GOT3 (cell line): ENCODE results near the gene CFAP97.
A peak's percentile ranks its signal among the peaks of the same experiment; 100 is the strongest.
"Not testable (repeated sequence)": the region's sequence is repeated elsewhere in the genome, so short reads cannot be mapped to it uniquely, and the experiment has no call there.

Experiments used
- DNase-seq: peaks from one replicate; lab custom pipeline; 2025; ENCODE audit warnings: mixed read lengths; lab: John Stamatoyannopoulos, UW

Gene CFAP97

DNA sequence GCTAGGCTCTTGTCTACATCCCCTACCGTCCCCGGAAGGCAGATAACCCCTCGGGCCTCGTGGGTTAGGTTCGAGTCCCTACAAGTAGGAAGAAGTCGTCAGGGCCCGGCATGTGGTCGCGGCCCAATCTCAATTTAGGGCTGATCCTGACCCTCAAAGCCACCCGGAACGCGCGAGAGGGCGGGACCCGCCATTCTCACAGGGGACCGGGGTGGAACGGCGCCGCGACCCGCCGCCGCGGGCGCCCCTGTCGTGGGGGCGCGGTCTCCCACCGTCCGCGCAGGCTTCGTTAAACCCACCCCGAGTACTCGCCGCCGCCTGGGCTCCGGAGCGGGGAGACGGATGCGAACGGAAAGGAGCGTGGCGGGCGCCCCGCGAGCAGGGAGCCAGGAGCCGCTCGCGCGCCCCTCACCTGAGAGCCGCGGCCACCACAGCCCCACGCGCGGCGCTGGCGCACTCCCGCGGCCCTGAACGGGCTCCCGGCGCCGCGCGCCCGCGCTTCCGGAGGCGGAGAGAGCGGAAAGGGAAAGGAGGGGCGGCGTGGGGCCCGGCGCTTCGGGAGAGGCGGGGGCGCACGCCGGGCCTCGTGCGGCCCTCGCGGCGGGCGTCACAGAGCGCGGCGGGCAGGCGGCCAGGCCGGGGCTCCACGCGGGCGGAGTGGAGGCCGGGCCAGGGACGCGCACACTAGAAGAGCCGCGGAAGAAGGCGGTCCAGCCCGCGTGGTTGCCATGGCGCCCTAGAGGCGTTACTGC lies at the start of gene CFAP97:
Gene CFAP97, minus strand, starts transcription at position 515 of the 752 bp plus-strand sequence. CDS start 12,804 bp downstream, outside the sequence.
- DNase-seq = peak; percentile 8

DNA sequence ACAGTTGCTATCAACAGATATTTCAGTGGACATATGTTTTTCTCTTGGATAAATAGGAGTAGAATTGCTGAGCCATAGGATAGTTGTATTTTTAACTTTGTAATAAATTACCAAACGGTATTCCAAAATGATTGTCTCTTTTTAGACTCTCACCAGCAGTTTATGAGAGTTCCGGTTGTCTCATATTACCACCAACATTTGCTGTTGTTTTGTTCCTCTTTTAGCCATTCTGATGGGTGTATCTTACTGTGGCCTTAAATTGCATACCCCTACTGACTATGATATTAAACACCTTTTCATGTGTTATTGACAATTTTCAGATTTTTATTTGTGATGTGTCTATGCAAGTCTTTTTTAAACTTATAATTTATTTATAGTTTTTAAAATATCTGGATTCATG lies 45.3 kb upstream of the CFAP97 start:
- DNase-seq = no peak

DNA sequence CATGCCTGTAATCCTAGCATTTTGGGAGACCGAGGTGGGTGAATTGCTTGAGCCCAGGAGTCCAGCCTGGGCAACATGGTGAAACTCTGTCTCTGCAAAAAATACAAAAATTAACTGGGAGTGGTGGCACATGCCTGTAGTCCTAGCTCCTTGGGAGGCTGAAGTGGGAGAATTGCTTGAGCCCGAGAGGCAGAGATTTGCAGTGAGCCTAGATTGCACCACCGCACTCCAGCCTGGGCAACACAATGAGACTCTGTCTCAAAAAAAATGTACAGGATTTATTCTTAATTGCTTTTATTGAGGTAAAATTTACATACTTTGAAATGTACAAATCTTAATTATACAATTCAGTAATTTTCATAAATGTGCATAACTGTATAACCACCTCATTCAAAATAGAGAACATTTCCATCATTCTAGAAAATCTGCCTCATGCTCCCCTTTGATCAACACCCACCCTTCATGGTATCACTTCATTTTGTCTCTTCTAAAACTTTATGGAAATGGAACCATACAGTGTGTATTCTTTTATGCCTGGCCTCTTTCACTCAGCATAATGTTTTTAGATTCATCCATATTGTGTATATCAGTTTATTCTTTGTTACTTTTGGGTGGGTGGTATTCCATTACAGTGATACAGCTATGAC lies 44.7 kb upstream of the CFAP97 start:
- DNase-seq = no peak

DNA sequence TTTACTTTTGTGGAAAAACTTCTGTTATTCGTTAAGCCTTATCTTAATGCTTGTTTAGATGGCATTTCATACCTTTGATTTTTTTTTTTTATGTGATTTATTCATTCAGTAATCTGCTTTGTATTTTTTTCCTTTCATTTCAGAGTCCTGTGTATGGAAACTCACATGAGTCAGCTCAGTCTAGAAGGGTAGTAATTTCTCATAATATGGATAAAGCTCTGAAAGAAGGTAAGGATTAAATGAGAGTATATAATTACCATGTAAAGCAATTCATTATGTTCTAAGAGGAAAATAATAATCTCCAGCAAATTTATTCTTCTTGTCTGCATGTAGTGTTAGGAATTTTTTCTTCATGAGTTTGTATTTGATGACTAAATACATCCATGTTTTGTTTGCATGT lies 43.4 kb upstream of the CFAP97 start:
- DNase-seq = no peak

DNA sequence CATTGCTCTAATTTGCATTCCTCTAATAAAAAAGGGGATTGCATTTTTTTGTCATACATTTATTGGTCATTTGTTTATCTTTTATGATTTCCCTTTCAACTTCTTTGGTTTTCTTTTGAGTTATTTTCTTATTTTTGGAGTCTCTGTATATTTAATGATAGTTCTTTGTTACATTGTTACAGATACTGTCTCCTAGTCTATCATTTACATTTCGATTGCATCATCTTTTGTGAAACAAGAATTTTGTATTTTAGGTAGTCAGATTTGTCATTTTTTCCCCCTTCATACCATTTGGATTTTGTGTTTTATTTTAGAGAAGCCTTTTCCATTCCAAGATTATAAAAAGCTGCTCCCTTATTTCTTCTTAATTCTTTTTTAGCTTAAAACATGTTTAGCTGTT lies 42.7 kb upstream of the CFAP97 start:
- no peak for DNase-seq

DNA sequence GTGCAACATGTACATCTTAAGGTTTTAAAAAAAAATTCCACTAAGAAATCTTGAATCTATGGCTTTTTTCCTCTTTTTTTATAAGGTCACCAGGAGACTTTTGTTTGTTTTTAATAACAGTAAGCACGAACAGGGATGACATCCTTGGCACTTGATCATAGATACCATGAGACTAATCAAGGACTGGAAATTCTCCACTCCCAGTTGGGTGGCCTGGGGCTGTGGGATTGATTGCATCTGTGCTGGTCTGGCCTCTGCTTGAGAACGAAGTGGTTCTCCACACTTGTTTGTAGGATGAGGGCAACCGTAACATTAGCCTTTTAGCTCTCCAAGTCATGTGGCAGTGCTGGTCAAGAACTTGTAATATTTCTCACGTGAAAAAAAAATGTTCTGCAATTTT lies 41.0 kb upstream of the CFAP97 start:
- DNase-seq = no peak

DNA sequence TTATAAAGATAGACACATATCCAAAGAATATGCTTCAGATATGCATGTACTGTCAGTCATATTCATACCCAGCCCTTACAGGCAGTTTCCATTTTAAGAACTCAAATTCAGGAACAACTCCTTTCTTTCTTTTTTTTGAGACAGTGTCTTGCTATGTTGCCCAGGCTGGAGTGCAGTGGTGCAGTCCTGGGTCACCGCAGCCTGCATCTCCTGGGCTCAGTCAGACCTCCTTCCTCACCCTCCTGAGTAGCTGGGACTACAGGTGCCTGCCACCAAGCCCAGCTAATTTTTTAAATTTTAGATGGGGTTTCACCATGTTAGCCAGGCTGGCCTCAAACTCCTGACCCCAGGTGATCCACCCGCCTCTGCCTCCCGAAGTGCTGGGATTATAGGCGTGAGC lies 40.1 kb upstream of the CFAP97 start:
- no peak for DNase-seq

DNA sequence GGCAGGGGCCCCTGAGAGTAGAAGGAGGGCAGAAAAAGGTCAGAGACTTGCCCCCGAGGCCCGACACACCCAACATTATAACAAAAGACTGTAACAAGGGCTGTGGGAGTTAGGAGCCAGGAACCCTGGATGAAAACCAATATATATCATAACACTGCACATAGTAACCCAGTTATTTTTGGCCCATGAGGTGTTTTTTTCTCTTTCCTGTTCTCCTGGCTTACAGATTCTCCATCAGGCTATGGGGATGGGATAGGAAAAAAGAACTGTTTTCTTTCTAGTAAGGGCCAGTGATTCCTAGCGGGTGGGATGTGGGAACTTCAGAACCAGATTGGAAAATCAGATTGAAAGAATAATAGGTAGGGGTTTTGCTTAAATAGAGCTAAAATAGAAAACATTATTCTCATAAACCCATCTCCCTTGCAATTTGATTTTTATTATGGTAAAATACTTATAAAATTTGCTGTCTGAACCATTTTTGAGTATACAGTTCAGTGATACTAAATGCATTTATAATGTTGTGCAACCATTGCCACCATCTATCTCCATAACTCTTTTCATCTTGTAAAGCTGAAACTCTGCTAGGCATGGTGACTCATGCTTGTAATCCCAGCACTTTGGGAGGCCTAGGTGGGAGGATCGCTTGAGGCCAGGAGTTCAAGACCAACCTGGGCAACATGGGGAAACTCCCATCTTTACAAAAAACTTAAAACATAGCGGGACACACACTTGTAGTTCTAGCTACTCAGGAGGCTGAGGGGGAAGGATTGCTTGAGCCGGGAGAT lies 39.1 kb upstream of the CFAP97 start:
- no peak for DNase-seq

DNA sequence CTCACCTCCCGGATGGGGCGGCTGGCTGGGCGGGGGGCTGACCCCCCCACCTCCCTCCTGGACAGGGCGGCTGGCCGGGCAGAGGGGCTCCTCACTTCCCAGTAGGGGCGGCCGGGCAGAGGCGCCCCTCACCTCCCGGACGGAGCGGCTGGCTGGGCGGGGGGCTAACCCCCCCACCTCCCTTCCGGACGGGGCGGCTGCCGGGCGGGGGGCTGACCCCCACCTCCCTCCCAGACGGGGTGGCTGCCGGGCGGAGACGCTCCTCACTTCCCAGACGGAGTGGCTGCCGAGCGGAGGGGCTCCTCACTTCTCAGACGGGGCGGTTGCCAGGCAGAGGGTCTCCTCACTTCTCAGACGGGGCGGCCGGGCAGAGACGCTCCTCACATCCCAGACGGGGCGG lies 36.7 kb upstream of the CFAP97 start:
- DNase-seq = not testable (repeated sequence)

DNA sequence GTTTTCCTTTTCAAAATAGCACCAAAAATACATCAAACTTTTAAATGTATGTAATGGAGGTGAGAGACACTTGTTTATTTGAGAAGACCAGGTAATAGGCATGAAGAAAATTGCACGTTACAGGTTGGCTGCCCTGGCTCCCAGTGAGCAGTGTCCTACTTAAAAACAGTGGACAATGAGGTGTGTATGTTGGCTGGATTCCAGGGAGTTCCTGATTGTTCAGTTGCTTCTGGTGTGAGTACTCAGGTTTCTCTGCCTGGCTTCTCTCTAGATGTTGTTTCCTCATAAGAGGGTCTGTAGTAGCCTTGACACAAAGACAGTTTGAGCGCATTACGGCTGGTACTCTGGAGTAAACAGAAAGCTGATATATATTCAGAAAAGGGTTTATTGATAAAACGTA lies 35.0 kb upstream of the CFAP97 start:
- DNase-seq = no peak

DNA sequence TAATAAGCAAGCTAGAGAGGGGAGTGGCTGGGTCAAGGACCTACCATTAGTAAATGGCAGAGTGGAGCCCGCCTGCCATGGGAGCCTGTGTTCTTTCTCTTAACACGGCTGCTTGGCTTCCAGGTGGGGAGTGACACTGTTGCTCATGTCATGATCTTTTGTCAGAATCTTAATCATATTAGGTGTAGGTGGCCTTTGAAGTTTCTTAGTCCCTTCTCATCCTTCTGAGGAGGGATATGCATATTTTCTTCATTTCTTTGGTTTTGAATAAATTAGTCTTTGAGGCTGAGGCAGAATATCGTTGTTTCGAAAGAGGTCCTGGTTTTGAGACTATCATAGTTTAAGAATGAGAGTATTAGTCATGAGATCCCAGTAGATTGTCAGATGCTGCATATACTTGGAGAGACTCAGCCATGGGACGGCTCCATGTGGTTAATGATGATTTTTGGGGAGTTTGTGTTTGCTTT lies 34.4 kb upstream of the CFAP97 start:
- DNase-seq = no peak

DNA sequence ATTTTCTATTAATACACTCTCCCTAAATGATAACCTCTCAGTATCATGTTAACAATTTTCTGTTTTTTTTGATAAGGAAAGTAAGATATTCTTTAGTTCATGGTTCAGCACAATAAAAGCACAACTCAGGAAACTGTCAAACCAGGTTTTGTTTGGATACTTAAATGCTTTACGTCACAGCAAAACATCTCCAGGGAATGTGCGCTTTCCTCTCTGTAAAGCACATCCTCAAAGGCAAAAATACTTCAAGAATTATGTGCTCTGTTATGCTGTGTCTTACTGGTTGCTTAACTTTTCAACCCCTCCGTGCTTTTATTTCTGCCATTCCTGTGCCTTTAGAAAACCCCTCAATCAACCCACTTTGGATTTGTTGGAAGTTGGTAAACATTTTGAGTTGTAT lies 33.4 kb upstream of the CFAP97 start:
- DNase-seq = no peak

DNA sequence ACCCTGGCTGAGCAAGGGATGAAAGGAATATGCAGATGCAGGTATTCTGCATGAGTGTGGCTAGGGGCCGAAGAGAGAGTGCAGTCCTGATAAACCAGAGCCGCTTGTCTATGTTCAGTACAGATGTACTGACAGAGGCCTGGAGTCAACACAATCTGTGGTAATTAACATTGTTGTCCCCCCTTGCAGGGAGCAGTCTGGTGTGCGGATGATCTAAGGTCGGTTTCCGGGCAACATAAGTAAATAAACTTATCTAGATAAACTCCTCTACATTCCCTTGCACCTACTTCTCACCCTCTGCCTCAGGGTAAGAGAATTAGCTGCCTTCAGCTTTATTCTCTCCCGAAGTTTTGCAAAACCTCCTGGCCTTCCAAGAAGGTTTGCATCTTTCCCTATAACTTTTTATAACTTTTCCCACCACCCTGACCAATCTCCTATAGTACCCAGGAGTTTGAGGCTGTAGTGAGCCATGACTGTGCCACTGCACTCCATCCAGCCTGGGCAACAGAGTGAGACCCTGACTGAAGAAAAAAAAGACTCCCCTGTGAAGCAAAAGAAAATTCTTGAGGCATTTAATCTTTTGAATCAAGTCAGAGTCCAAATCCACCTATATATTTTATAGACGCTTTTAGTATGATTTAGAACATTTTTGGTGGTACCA lies 32.2 kb upstream of the CFAP97 start:
- DNase-seq = no peak

DNA sequence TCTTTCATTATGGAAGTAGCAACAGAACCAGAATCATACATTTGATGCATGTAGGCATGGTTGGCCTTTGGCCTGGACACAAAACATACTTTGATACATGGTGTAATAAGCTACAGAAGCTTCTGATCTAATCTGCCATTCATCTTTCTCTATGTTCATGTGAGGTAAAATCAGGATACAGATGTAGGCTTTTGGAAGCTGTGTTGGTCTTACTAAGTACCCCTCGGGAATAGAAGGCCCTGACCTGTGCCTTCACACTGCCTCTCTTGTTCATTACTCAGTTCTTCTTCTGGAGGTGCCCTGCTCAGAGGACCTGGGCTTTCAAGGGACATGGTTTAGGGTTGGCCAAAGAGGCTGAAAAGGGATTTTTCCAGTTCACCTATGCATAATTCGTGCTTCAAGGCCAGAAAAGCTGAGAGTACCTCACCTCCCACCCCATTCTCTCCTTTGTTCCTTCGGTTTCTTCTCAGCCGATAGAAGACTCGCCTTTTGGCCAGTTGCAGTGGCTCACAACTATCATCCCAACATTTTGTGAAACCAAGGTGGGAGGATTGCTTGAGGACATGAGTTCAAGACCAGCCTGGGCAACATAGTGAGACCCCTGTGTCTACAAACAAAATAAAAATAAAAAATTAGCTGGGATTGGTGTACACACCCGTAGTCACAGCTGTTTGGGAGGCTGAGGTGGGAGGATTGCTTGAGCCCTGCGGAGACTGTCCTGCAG lies 31.5 kb upstream of the CFAP97 start:
- DNase-seq = no peak

DNA sequence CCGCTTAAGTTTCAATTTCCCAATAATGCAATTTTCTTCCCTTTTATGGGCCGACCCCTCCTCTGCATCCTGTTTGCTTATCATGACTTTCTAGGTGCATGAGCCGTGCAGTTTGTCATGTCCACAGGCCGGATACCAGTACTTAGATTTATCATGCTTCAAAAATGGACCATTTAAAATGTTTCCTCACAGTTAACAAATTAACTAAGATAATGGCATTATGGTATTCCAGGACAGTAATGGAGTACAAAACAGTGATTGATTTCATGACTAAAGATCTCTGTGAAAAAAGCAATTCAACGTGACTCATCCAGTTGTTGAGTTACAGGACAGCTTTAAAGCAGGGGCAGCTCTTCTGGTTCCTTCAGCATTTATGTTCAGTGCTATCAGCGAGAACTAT lies 28.6 kb upstream of the CFAP97 start:
- DNase-seq = no peak

DNA sequence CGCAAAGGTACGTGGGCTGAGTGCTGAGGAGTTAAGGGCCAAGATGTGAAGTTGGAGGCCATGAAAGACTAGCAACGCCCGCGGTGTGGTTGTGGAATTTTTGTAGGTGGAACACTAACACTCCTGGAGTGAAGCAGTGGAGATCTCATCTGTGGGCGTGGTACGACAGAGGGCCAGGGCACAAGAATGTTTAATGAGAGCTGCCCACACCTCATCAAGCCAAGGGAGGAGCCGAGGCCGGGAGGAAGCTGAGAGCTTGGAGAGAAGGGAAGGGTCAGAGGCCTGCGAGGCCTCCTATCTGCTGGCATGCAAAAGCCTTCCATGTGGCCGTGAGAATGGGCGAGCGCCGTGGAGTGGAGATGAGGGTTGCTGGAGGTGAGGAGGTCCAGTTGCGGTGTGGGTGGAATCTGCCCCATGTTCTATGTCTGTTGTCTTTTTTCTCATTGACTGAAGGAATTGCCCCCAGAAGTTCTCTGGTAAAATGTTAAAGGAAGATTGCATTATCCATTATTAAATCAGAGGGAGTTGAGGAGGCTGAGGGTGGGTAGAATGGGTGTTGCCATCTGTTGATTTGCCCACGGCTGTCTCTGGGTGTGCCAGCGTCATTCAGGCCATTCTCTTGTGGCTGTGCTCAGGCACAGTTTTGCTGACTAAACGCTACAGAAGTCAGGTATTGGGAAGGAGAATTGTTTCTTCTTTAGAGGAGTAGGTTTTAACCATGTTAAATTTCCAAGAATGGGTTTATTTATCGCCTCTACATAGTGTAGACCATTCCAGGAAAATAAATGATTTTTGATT lies 25.4 kb upstream of the CFAP97 start:
- DNase-seq = no peak

DNA sequence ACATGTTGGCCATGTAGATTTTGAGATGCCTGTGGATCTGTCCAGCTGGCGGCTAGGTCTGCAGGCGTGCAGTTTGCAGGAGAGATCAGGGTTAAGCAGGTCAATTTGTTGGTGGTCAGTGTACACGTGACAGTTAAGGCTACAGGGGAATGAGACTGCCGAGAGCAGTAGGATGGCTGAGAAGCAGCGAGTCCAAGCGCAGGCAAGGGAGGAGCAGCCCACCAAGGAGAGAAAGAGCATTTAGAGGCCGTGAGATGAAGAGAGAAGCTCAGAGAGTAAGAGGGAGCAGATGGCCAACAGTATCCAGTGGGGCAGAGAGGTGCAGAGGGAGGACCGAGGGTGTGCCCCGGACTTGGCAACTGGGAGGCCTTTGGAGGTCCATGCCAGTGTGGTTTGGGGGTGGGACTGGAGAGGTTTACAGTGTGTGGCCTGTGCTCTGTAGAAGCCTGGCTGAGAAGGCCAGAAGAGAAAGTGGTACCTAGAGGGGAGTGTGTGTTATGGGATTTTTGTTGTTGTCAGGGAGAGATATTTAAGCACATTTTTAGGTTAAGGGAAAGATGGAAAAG lies 24.0 kb upstream of the CFAP97 start:
- DNase-seq = no peak

DNA sequence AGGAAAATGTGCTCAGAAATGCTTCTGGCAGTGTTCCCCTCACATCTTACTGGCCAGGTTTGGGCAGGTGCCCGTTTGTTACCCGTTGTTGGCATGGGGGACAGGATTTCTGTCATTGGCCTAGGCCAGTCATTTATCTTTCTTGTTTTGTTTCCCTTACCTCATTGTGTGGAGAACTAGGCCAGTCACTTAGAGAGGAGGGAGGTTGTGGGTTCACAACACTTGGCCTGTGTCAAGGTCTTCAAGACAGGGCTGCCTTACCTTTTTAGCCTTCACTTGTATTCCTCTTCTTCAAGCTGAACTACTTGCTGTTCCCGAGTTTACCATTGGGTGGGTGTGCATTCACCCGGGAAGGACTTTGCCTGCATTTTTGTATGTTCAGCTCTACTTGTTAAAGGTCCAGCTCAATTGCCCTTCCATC lies 23.3 kb upstream of the CFAP97 start:
- DNase-seq = no peak

DNA sequence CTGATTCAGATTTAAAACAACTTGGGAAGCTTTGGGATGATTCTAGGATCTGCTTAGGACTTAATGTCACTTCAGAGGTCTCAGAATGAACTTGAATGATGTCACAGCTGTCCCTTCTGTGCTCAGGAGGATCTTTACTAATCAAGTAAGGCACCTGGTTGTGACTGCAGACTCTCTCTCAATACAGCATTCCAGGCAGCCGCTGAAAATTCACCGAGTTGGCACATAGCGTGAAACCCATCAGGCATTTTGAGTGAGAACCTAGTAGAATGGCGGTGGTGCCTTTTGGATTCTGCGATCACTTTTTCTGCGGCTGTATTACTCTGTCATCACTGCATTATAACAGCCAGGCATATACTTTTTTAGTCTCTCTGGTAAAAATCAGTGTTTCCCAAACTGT lies 22.1 kb upstream of the CFAP97 start:
- DNase-seq = no peak

DNA sequence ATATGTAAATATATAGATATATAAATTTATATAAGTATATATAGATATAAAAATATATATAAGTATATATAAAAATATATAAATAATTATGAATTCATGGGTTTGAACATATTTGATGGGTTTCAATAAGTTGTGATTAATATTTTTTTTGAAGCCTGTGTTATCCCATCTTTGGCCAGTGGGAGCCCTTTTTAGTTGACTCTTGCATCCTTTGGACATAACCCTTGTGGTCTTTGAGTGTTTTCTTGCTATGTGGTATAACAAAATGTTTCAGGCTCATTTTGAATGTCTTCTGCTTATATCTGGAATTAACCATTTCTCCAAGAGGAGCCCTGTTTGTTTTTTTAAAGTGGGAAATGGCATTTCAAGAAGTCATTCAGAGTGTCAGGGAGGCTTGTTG lies 20.8 kb upstream of the CFAP97 start:
- no peak for DNase-seq
